NCI-H187 (cell line): ENCODE measurements around the gene PTPRJ.

Source experiments
- DNase-seq, 2 experiments: peaks; one replicate each; lab custom pipeline; 2025; lab: John Stamatoyannopoulos, UW

Gene PTPRJ

GRCh38 chr11:48040830-48041444, 60.6 kb downstream of the PTPRJ start:
- no peak for DNase-seq

GRCh38 chr11:48041877-48042695, 61.7 kb downstream of the PTPRJ start:
- DNase-seq, result no peak

- no peak for DNase-seq
Measured at GRCh38 chr11:48043111-48043990, 63.0 kb downstream of the PTPRJ start.

- DNase-seq, result no peak
Measured at GRCh38 chr11:48043991-48044512, 63.7 kb downstream of the PTPRJ start.

GRCh38 chr11:48044577-48044976, 64.2 kb downstream of the PTPRJ start:
- DNase-seq, result no peak

- DNase-seq, result no peak
Measured at GRCh38 chr11:48045536-48045935, 65.2 kb downstream of the PTPRJ start.

GRCh38 chr11:48047616-48048015, 67.3 kb downstream of the PTPRJ start:
- DNase-seq, result no peak

- DNase-seq, result no peak
Measured at GRCh38 chr11:48049036-48049435, 68.7 kb downstream of the PTPRJ start.

GRCh38 chr11:48050304-48050703, 69.9 kb downstream of the PTPRJ start:
- DNase-seq, result no peak

GRCh38 chr11:48051217-48051830, 71.0 kb downstream of the PTPRJ start:
- DNase-seq, result no peak

- DNase-seq, result no peak
Measured at GRCh38 chr11:48052183-48053044, 72.1 kb downstream of the PTPRJ start.

GRCh38 chr11:48054994-48055291, 74.6 kb downstream of the PTPRJ start:
- no peak for DNase-seq

GRCh38 chr11:48055292-48056132, 75.2 kb downstream of the PTPRJ start:
- no peak for DNase-seq

GRCh38 chr11:48056325-48057183, 76.2 kb downstream of the PTPRJ start:
- DNase-seq, result no peak

GRCh38 chr11:48058064-48058463, 77.7 kb downstream of the PTPRJ start:
- DNase-seq, result no peak

- no peak for DNase-seq
Measured at GRCh38 chr11:48058788-48059187, 78.4 kb downstream of the PTPRJ start.

- no peak for DNase-seq
Measured at GRCh38 chr11:48062649-48063048, 82.3 kb downstream of the PTPRJ start.

- no peak for DNase-seq
Measured at GRCh38 chr11:48063424-48063978, 83.1 kb downstream of the PTPRJ start.

- DNase-seq, result no peak
Measured at GRCh38 chr11:48064306-48064705, 83.9 kb downstream of the PTPRJ start.
